CD4-positive, alpha-beta T cell treated with Interleukin-17A for 1 hour (primary cell): ENCODE data around the gene CBARP.
"Not testable (repeated sequence)": the region's sequence is repeated elsewhere in the genome, so short reads cannot be mapped to it uniquely, and the experiment has no call there.

Experiments used
- DNase-seq: peaks from one replicate; pipeline ENCODE4 v3.0.0-alpha.2; 2020

The CBARP gene

DNA sequence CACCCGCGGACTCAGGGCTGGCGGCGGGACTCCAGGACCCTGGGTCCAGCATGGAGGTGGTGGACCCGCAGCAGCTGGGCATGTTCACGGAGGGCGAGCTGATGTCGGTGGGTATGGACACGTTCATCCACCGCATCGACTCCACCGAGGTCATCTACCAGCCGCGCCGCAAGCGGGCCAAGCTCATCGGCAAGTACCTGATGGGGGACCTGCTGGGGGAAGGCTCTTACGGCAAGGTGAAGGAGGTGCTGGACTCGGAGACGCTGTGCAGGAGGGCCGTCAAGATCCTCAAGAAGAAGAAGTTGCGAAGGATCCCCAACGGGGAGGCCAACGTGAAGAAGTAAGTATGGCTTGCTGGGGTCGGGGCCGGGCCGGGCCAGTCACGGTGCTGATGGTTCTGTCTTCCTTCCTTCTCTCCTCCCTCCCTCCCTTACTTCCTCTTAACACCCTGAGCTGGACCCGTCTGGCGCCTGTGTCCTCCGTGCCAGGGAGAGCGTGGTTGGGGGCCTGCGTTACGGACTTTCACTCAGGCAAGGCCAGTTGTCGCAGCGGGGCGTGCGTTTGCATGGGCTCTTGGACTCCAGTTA, 30.8 kb downstream of the CBARP start:
- DNase-seq, result peak; percentile 45

- no peak for DNase-seq
These were observed 31.5 kb downstream of the CBARP start for GRCh38 chr19:1206150-1206863.

- DNase-seq, result peak; percentile 99
These were observed 32.4 kb downstream of the CBARP start, which contains the start of gene STK11 for GRCh38 chr19:1205114-1206099. Gene STK11 (plus strand): TSS chr19:1205778. CDS start chr19:1206914, 1,136 bp downstream.

DNA sequence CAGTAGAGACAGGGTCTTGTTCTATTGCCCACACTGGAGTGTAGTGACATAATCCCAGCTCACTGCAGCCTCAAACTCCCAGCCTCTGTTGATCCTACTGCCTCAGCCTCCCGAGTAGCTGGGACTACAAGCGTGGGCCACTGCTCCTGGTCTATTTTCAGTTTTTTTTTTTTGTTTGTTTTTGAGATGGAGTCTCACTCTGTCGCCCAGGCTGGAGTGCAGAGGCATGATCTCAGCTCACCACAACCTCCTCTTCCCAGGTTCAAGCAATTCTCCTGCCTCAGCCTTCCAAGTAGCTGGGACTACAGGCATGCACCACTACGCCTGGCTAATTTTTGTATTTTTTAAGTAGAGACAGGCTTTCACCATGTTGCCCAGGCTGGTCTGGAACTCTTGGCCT, 37.2 kb downstream of the CBARP start:
- not testable (repeated sequence) for DNase-seq

DNA sequence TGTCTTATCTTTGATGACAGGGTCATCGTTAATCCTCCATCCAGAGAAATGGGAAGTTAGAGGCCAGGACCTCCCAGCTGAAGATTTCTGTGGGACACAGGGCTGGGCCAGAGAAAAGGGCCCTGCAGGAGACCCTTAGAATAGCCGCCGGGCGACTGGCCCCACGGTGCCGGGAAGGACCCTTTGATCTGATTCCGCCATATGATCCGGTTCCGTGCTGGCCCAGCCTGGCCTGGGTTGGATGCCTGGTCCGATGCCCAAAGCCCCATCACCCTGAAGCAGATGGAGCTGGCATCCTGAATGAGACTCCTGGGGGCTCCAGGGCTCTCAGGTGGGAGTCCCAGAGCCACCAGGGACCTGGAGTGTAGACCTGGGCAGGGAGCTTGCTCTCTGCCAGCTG, 38.3 kb downstream of the CBARP start:
- no peak for DNase-seq

DNA sequence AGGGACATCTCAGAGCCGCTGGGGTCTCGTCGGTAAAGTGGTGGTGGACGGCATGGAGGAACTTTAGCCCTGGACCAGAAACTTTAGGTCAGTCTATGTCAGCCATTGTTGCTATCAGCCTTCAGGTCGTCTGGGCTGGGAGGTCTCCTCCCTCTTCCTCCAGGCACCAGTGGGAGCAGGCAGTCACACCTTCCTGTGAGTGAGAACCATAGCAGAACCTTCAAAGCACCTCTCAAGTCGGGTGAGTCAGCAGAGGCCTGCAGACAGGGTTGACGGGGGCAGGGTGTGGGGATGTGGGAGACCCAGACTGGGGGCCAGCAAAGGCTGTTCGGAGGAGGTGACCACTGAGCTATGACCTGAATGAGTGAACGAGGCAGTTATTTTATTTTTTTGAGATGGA, 48.4 kb downstream of the CBARP start:
- peak; percentile 57 for DNase-seq

- no peak for DNase-seq
These were observed 54.1 kb downstream of the CBARP start for GRCh38 chr19:1183543-1184172.

DNA sequence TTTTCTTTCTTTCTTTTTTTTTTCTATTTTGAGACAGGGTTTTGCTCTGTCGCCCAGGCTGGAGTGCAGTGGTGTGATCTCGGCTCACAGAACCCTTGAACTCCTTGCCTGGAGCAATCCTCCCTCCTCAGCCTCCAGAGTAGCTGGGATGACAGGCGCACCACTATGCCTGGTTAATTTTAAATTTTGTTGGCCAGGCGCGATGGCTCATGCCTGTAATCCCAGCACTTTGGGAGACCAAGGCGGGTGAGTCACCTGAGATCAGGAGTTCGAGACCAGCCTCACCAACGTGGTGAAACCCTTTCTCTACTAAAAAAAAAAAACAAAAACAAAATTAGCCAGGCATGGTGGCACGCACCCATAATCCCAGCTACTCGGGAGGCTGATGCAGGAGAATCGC, 55.1 kb downstream of the CBARP start:
- DNase-seq, result no peak

DNA sequence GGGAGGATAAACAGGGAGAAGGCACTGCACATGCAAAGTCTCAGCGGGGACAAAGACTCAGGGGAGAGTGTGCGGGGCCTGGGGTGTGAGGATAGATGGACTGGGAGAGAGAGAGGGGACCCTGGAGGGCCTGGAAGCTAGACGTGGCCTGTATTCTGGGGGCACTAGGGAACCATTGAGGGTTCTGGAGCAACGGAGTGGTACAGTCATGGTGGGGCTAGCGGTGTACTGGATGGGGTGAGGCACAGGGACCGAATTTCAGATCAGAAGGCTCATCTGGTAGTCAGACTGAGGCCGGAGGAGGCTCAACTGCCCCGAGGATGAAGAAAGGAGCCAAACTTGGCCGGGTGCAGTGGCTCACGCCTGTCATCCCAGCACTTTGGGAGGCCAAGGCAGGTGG, 55.7 kb downstream of the CBARP start:
- no peak for DNase-seq

- DNase-seq, result no peak
These were observed 56.2 kb downstream of the CBARP start for GRCh38 chr19:1181606-1182005.
